HepG2 (cell line): ENCODE measurements around the gene UPK1A. TPM values are rescaled to one million over a fixed set of nuclear protein-coding genes. Genes with fewer than 3 reads are reported as not detected.

Source experiments
- ARNT ChIP-seq: fragments of 450-650 bp; IDR thresholded peaks from 2 replicates; pipeline ENCODE4 v1.6.1; 2017
- ATF4 ChIP-seq, 2 experiments: fragments of 450-650 bp in 1 of 2; sonication (generic) in 1 of 2; formaldehyde crosslinking; IDR thresholded peaks; 2 replicates each; pipeline versions ENCODE4 v1.5.0 to v1.8.0; 2020 to 2022; ENCODE audit warnings: mild to moderate bottlenecking in 1 of 2, missing genetic modification reagents in 1 of 2
- BHLHE40 ChIP-seq: IDR thresholded peaks from 2 replicates; pipeline ENCODE4 v1.6.1; 2011; ENCODE audit warnings: low read length, improper control_type of control experiment
- EHMT2 ChIP-seq: fragments of 200-600 bp; sonication (generic); IDR thresholded peaks from 2 replicates; pipeline ENCODE4 v1.7.0; 2017; ENCODE audit warnings: antibody characterized with exemption, low read depth, low read length, borderline replicate concordance
- EP300 ChIP-seq, 3 experiments: sonication (generic) in 1 of 3; formaldehyde crosslinking in 1 of 3; IDR thresholded peaks; 2 replicates each; pipeline versions ENCODE4 v1.5.1 to v1.6.1; 2011 to 2020; ENCODE audit warnings: low read depth in 2 of 3, low read length in 2 of 3, borderline replicate concordance in 1 of 3, improper control_type of control experiment in 1 of 3, mild to moderate bottlenecking in 1 of 3, missing genetic modification reagents in 1 of 3, moderate library complexity in 1 of 3
- RAD21 ChIP-seq: fragments of 450-650 bp; formaldehyde crosslinking; IDR thresholded peaks from 2 replicates; pipeline ENCODE4 v1.5.0; 2020; ENCODE audit warnings: mild to moderate bottlenecking
- REXO4 ChIP-seq: sonication (generic); formaldehyde crosslinking; IDR thresholded peaks from 2 replicates; pipeline ENCODE4 v1.8.0; 2022; ENCODE audit warnings: missing genetic modification reagents, mild to moderate bottlenecking, borderline replicate concordance
- RNF2 ChIP-seq: fragments of 450-650 bp; conservative IDR thresholded peaks from 2 replicates; pipeline ENCODE4 v1.6.1; 2016; ENCODE audit warnings: low read depth
- SAP130 ChIP-seq: IDR thresholded peaks from 2 replicates; pipeline ENCODE4 v1.6.1; 2016; ENCODE audit warnings: low read depth
- SNAPC5 ChIP-seq: sonication (generic); formaldehyde crosslinking; IDR thresholded peaks from 2 replicates; pipeline ENCODE4 v1.8.1; 2023; ENCODE audit warnings: mild to moderate bottlenecking, missing genetic modification reagents, borderline replicate concordance
- SNRNP70 ChIP-seq: fragments of 200-400 bp; formaldehyde crosslinking; IDR thresholded peaks from 2 replicates; pipeline ENCODE4 v1.6.1; 2017; ENCODE audit warnings: mild to moderate bottlenecking, low read depth, low read length, moderate library complexity
- SOX6 ChIP-seq, 2 experiments: fragments of 450-650 bp in 1 of 2; sonication (generic) in 1 of 2; formaldehyde crosslinking in 1 of 2; IDR thresholded peaks; 2 replicates each; pipeline versions ENCODE4 v1.4.0 to v1.6.1; 2017 to 2020; ENCODE audit warnings: antibody characterized with exemption in 1 of 2, mild to moderate bottlenecking in 1 of 2, missing genetic modification reagents in 1 of 2
- TBX3 ChIP-seq: fragments of 450-650 bp; IDR thresholded peaks from 2 replicates; pipeline ENCODE4 v1.6.1; 2017; ENCODE audit warnings: antibody characterized with exemption, mild to moderate bottlenecking, inconsistent platforms, borderline replicate concordance
- TFDP1 ChIP-seq: IDR thresholded peaks from 2 replicates; pipeline ENCODE4 v1.6.1; 2016; ENCODE audit warnings: missing compliant biosample characterization, missing genetic modification reagents, borderline replicate concordance
- THAP7 ChIP-seq: sonication (generic); formaldehyde crosslinking; IDR thresholded peaks from 2 replicates; pipeline ENCODE4 v1.8.1; 2023; ENCODE audit warnings: mild to moderate bottlenecking, missing genetic modification reagents
- ZBTB44 ChIP-seq: sonication (generic); formaldehyde crosslinking; IDR thresholded peaks from 2 replicates; pipeline ENCODE4 v1.4.0; 2020; ENCODE audit warnings: missing genetic modification reagents
- ZFP41 ChIP-seq: sonication (generic); formaldehyde crosslinking; IDR thresholded peaks from 2 replicates; pipeline ENCODE4 v1.4.0; 2020; ENCODE audit warnings: mild to moderate bottlenecking, missing genetic modification reagents, borderline replicate concordance
- ZFP82 ChIP-seq: sonication (generic); formaldehyde crosslinking; IDR thresholded peaks from 2 replicates; pipeline ENCODE4 v1.5.1; 2020; ENCODE audit warnings: mild to moderate bottlenecking, missing genetic modification reagents, borderline replicate concordance
- ZFX ChIP-seq: sonication (generic); formaldehyde crosslinking; IDR thresholded peaks from 2 replicates; pipeline ENCODE4 v1.4.0; 2020; ENCODE audit warnings: mild to moderate bottlenecking, low read depth, missing genetic modification reagents, moderate library complexity
- ZIK1 ChIP-seq: sonication (generic); formaldehyde crosslinking; IDR thresholded peaks from 2 replicates; pipeline ENCODE4 v1.5.0; 2020; ENCODE audit warnings: mild to moderate bottlenecking, low read depth, missing genetic modification reagents, borderline replicate concordance
- ZNF12 ChIP-seq: sonication (generic); formaldehyde crosslinking; IDR thresholded peaks from 2 replicates; pipeline ENCODE4 v1.5.0; 2020; ENCODE audit warnings: missing genetic modification reagents
- ZNF30 ChIP-seq: sonication (generic); formaldehyde crosslinking; IDR thresholded peaks from 2 replicates; pipeline ENCODE4 v1.5.0; 2020; ENCODE audit warnings: mild to moderate bottlenecking, missing genetic modification reagents
- ZNF350 ChIP-seq: sonication (generic); formaldehyde crosslinking; IDR thresholded peaks from 2 replicates; pipeline ENCODE4 v1.4.0; 2020; ENCODE audit warnings: mild to moderate bottlenecking, low read depth, missing genetic modification reagents, borderline replicate concordance
- ZNF607 ChIP-seq: sonication (generic); formaldehyde crosslinking; IDR thresholded peaks from 2 replicates; pipeline ENCODE4 v1.5.1; 2020; ENCODE audit warnings: missing genetic modification reagents, mild to moderate bottlenecking, borderline replicate concordance
- ZNF672 ChIP-seq: sonication (generic); formaldehyde crosslinking; IDR thresholded peaks from 2 replicates; pipeline ENCODE4 v1.8.1; 2022; ENCODE audit warnings: missing genetic modification reagents
- polyA plus RNA-seq, 8 experiments: library from polyadenylated mRNA; depleted of rRNA in 3 of 8; stranded (reverse) in 7 of 8; unstranded in 1 of 8; fragments of >200 nt; fragmentation: Illumina TruSeq in 4 of 8; extraction: Trizol in 4 of 8; gene quantifications; 2 replicates each; pipeline versions ENCODE4 v1.2.1 to v1.2.3, GENCODE V29; 2011 to 2016; ENCODE audit warnings: low read depth in 4 of 8, missing spikeins in 1 of 8, mixed read lengths in 1 of 8; ENCODE audit not compliant: insufficient read depth in 1 of 8
- total RNA-seq, 5 experiments: library from RNA; depleted of rRNA; stranded (reverse); fragments of >200 nt; fragmentation: Illumina TruSeq; extraction: Trizol; gene quantifications; 2 replicates each; pipeline ENCODE4 v1.2.3, GENCODE V29; 2016; ENCODE audit warnings: low read depth in 1 of 5

The UPK1A gene
- total and polyA plus RNA-seq, 2 of the 13 experiments (the other 11 are each of a cell fraction or from before 2014, with no cell fraction given), result 2.9 TPM; not detected in 1

- no peak for TF ChIP-seq ZNF607 (CRISPR knock-in tag)
- TF ChIP-seq ZBTB44 (CRISPR knock-in tag), result no peak
- no peak for TF ChIP-seq ZNF30 (CRISPR knock-in tag)
- TF ChIP-seq TFDP1, result peak; percentile 26; the same call in 1 of the 2 replicates
- no peak for TF ChIP-seq EHMT2
- TF ChIP-seq ARNT, result no peak
- TF ChIP-seq ZFP82 (CRISPR knock-in tag), result no peak
- no peak for TF ChIP-seq ZNF672 (CRISPR knock-in tag)
- TF ChIP-seq RNF2, result no peak
- TF ChIP-seq THAP7 (CRISPR knock-in tag), result no peak
- no peak for TF ChIP-seq REXO4 (CRISPR knock-in tag)
- no peak for TF ChIP-seq BHLHE40
- no peak for TF ChIP-seq ZNF350 (CRISPR knock-in tag)
- no peak for TF ChIP-seq ZNF12 (CRISPR knock-in tag)
- no peak for TF ChIP-seq ZFP41
- peak; percentile 65 for TF ChIP-seq SAP130 (CRISPR knock-in tag)
- TF ChIP-seq SNAPC5 (CRISPR knock-in tag), result no peak
- no peak for TF ChIP-seq ATF4 (CRISPR knock-in tag; IDR thresholded peaks at IDR 0.05)
- TF ChIP-seq RAD21, result peak; percentile 98
- TF ChIP-seq SNRNP70, result no peak
- no peak for TF ChIP-seq TBX3
- no peak for TF ChIP-seq EP300 (IDR thresholded peaks at IDR 0.05; ENCODE audit: low read depth in 2 of 2, low read length in 2 of 2)
- no peak for TF ChIP-seq EP300 (CRISPR knock-in tag; IDR thresholded peaks at IDR 0.05; ENCODE audit: borderline replicate concordance)
- no peak for TF ChIP-seq ZIK1
- TF ChIP-seq SOX6 (IDR thresholded peaks at IDR 0.05), result no peak
- peak; percentile 47; the same call in 1 of the 2 replicates for TF ChIP-seq SOX6 (CRISPR knock-in tag; IDR thresholded peaks at IDR 0.05)
- peak; percentile 45; the same call in 1 of the 2 replicates for TF ChIP-seq ZFX (CRISPR knock-in tag)
Measured at GRCh38 chr19:35693835-35694599, 27.7 kb downstream of the UPK1A start (continued).
